GM12891 (cell line): ENCODE measurements around the gene POLN.

ENCODE experiments used
- PAX5 ChIP-seq: IDR thresholded peaks from 2 replicates; pipeline ENCODE4 v1.6.1; 2011; ENCODE audit warnings: low read length, moderate library complexity, mild to moderate bottlenecking; ENCODE audit not compliant: insufficient read depth, severe bottlenecking
- POLR2A ChIP-seq: IDR thresholded peaks from 2 replicates; pipeline ENCODE4 v1.6.1; 2011; ENCODE audit warnings: low read depth, low read length, control low read depth
- POLR2AphosphoS5 ChIP-seq: IDR thresholded peaks from 2 replicates; pipeline ENCODE4 v1.6.1; 2011; ENCODE audit warnings: low read depth, low read length, control low read depth
- POU2F2 ChIP-seq: IDR thresholded peaks from 2 replicates; pipeline ENCODE4 v1.6.1; 2011; ENCODE audit warnings: low read depth, mild to moderate bottlenecking, control low read depth, low read length, moderate library complexity
- SPI1 ChIP-seq: IDR thresholded peaks from 2 replicates; pipeline ENCODE4 v1.6.1; 2011; ENCODE audit warnings: low read depth, low read length, control low read depth
- TAF1 ChIP-seq: IDR thresholded peaks from 2 replicates; pipeline ENCODE4 v1.6.1; 2011; ENCODE audit warnings: low read depth, low read length, control low read depth

- TF ChIP-seq TAF1, result no peak
- no peak for TF ChIP-seq POLR2A
- no peak for TF ChIP-seq POLR2AphosphoS5
- no peak for TF ChIP-seq SPI1
- no peak for TF ChIP-seq PAX5
- no peak for TF ChIP-seq POU2F2
Observed at GRCh38 chr4:2177443-2178093, 64.4 kb downstream of the POLN start.
